PC-3 (cell line): ENCODE data around the gene SLC47A1. TPM values are rescaled to one million over a fixed set of nuclear protein-coding genes. Genes with fewer than 3 reads are reported as not detected.
"Not testable (repeated sequence)": the region's sequence is repeated elsewhere in the genome, so short reads cannot be mapped to it uniquely, and the experiment has no call there.

Source experiments
- ATAC-seq: fragments of 200-7000 bp; cut with Tn5 transposase; 2 replicates; pipeline ENCODE4 v1.9.1; 2020; ENCODE audit warnings: mild to moderate bottlenecking, moderate library complexity
- BruUV-seq: library from RNA; stranded (reverse); fragments of 400-500 nt; replicated peaks from 2 replicates; lab custom pipeline; 2021; lab: Mats Ljungman, UMichigan
- CTCF ChIA-PET: fragments of 300-600 bp; sonication (Branson Sonifier 250); formaldehyde crosslinking; loops from one replicate; lab custom pipeline; 2022; ENCODE audit warnings: antibody characterized with exemption; lab: Charles Lee
- POLR2A ChIA-PET: fragments of 300-600 bp; sonication (Branson Sonifier 250); formaldehyde crosslinking; loops from one replicate; lab custom pipeline; 2022; ENCODE audit warnings: antibody characterized with exemption; ENCODE audit not compliant: unreplicated experiment; lab: Charles Lee
- DNase-seq: peaks from one replicate; pipeline ENCODE4 v3.0.0-alpha.2; 2015
- H2AFZ ChIP-seq: fragments of 300-600 bp; sonication (generic); 2 replicates; pipeline ENCODE4 v1.6.0; 2016; ENCODE audit warnings: antibody characterized with exemption, low read length
- H3F3A ChIP-seq: fragments of 300-600 bp; sonication (generic); one replicate; pipeline ENCODE4 v1.6.0; 2017; ENCODE audit warnings: antibody characterized with exemption, low read length, control low read depth, mild to moderate bottlenecking; ENCODE audit not compliant: unreplicated experiment
- H3K27ac ChIP-seq: fragments of 300-600 bp; sonication (generic); 2 replicates; pipeline ENCODE4 v1.5.1; 2016; ENCODE audit warnings: mild to moderate bottlenecking, low read length
- H3K27me3 ChIP-seq: fragments of 300-600 bp; sonication (generic); 2 replicates; pipeline ENCODE4 v1.6.1; 2016; ENCODE audit warnings: low read length, mixed read lengths
- H3K36me3 ChIP-seq: fragments of 300-600 bp; sonication (generic); 2 replicates; pipeline ENCODE4 v1.6.1; 2016; ENCODE audit warnings: low read depth, mixed run types, low read length, mixed read lengths
- H3K4me1 ChIP-seq: fragments of 300-600 bp; sonication (generic); 2 replicates; pipeline ENCODE4 v1.5.1; 2016; ENCODE audit warnings: low read length; ENCODE audit not compliant: insufficient read depth
- H3K4me2 ChIP-seq: fragments of 300-600 bp; sonication (generic); 2 replicates; pipeline ENCODE4 v1.6.0; 2016; ENCODE audit warnings: low read length
- H3K4me3 ChIP-seq: fragments of 300-600 bp; sonication (generic); 2 replicates; pipeline ENCODE4 v1.5.1; 2016; ENCODE audit warnings: mild to moderate bottlenecking, low read length, mixed read lengths
- H3K79me2 ChIP-seq: fragments of 300-600 bp; sonication (generic); 2 replicates; pipeline ENCODE4 v1.6.1; 2017; ENCODE audit warnings: low read length, mixed read lengths
- H3K9ac ChIP-seq: fragments of 300-600 bp; sonication (generic); 2 replicates; pipeline ENCODE4 v1.6.0; 2016; ENCODE audit warnings: mild to moderate bottlenecking, low read length
- H3K9me2 ChIP-seq: fragments of 300-600 bp; sonication (generic); replicated peaks from 2 replicates; pipeline ENCODE4 v1.6.1; 2016; ENCODE audit warnings: mixed run types, low read length, mixed read lengths
- H3K9me3 ChIP-seq: fragments of 300-600 bp; sonication (generic); 2 replicates; pipeline ENCODE4 v1.6.1; 2016; ENCODE audit warnings: low read length, mixed read lengths
- H4K20me1 ChIP-seq: fragments of 300-600 bp; sonication (generic); 2 replicates; pipeline ENCODE4 v1.6.1; 2016; ENCODE audit warnings: low read length, mixed read lengths
- EZH2 ChIP-seq: fragments of 300-600 bp; sonication (generic); IDR thresholded peaks from one replicate; pipeline ENCODE4 v1.6.1; 2017; ENCODE audit warnings: antibody characterized with exemption, mild to moderate bottlenecking, low read length; ENCODE audit not compliant: unreplicated experiment
- EZH2phosphoT487 ChIP-seq: fragments of 300-600 bp; sonication (generic); IDR thresholded peaks from 2 replicates; pipeline ENCODE4 v1.6.1; 2018; ENCODE audit warnings: mild to moderate bottlenecking, antibody characterized with exemption, low read length, borderline replicate concordance
- intact Hi-C: fragments of 100-400 bp; cut with micrococcal nuclease; formaldehyde crosslinking; loops from 2 replicates; pipeline ENCODE4 v1.9.0; 2023
- total RNA-seq: library from RNA; depleted of rRNA; stranded (reverse); fragments of >200 nt; gene quantifications from 2 replicates; pipeline ENCODE4 v1.2.3, GENCODE V29; 2014
- TF ChIP-seq, protein P1 (sequence below): fragments of 300-600 bp; sonication (generic); conservative IDR thresholded peaks from 2 replicates; pipeline ENCODE4 v1.5.1; 2017; ENCODE audit warnings: antibody characterized with exemption, low read depth, mild to moderate bottlenecking, low read length

Gene SLC47A1
- total RNA-seq, 1 experiment from 2014 or later: 0.15 TPM

DNA sequence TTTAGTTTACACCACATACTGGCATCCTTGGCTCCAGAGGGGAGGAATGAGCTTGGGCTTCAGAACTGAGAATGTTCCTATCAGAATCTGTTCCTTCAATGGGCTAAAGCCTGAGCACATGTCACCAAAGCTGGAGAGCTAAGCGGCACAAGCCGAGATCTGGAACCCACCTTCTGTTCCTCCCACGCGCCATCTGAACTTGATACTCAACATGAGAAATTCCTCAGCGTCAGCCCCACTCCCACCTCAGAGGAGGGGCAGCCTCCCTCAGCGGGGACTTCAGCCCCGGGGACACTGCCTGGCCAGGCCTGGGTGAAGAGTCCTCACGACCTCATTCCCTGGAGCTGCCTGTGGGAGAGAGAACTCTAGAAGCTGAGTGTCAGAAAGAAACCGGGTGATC lies 22.8 kb upstream of the SLC47A1 start:
- POLR2A ChIA-PET: no interaction called here
- intact Hi-C loops: loop anchor here (5.0 to 10.0 kb wide), 2 partner anchors 164 to 241 kb away; no protein-coding TSS in a partner anchor

DNA sequence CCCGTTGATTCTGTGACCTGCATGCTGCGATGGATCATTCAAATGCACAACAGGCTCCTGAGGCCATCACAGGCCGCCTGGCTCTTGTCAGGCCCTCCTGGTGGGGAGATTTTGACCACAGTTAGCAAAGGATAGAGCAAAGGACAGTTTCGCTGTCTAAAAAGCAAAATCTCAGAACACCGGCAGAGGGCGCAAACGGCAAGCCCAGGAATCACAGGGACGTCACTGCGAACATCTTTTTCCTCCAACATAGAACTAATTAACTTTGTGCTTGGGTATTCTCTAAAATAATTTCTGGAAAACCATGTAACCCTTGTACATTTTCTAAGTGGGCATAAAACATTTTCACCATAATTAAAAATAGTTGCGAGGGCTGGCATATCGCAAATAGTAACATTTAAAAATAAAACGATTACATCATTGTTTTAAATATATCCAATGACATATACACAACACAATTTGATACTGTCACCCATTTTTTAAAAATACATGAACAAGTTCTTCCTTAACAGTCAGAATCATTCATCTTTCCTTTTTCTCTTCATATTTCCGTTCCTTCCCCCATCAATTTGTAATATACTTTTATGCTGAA lies 19.7 kb upstream of the SLC47A1 start:
- no peaks in the 10 kb centered on the region for H4K20me1 ChIP-seq
- peak; percentile 77 for ATAC-seq
- H3K9me3 ChIP-seq: no peaks in the 10 kb centered on the region
- no peak overlapping the region for H3K27ac ChIP-seq
- peak overlapping the region; percentile 15; the same call in 1 of the 2 replicates for H3K4me2 ChIP-seq
- H3K27me3 ChIP-seq: no peaks in the 10 kb centered on the region
- intact Hi-C loops: loop anchor here (1.0 to 10.0 kb wide), 4 partner anchors 135 to 252 kb away; partner anchors contain the start of gene ALDH3A2
- POLR2A ChIA-PET: no interaction called here
- H3K4me1 ChIP-seq: no peaks in the 10 kb centered on the region
- BruUV-seq: no TSS peak
- no peaks in the 10 kb centered on the region for H3K36me3 ChIP-seq
- H2AFZ ChIP-seq: peak overlapping the region; percentile 20; the same call in 1 of the 2 replicates
- H3K79me2 ChIP-seq: no peaks in the 10 kb centered on the region
- H3K4me3 ChIP-seq: no peak overlapping the region
- CTCF ChIA-PET: no interaction called here
- no peaks in the 10 kb centered on the region for H3K9me2 ChIP-seq
- TF ChIP-seq, protein P1, sequence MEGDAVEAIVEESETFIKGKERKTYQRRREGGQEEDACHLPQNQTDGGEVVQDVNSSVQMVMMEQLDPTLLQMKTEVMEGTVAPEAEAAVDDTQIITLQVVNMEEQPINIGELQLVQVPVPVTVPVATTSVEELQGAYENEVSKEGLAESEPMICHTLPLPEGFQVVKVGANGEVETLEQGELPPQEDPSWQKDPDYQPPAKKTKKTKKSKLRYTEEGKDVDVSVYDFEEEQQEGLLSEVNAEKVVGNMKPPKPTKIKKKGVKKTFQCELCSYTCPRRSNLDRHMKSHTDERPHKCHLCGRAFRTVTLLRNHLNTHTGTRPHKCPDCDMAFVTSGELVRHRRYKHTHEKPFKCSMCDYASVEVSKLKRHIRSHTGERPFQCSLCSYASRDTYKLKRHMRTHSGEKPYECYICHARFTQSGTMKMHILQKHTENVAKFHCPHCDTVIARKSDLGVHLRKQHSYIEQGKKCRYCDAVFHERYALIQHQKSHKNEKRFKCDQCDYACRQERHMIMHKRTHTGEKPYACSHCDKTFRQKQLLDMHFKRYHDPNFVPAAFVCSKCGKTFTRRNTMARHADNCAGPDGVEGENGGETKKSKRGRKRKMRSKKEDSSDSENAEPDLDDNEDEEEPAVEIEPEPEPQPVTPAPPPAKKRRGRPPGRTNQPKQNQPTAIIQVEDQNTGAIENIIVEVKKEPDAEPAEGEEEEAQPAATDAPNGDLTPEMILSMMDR: peak; percentile 97
- TF ChIP-seq EZH2: no peak
- no peak overlapping the region for H3K9ac ChIP-seq
- no peaks in the 10 kb centered on the region for H3F3A ChIP-seq
- peak; percentile 84 for DNase-seq

More for the DNA sequence above, 22.8 kb upstream of the SLC47A1 start:
- TF ChIP-seq EZH2phosphoT487 (no peak), EZH2 (no peak)
- TF ChIP-seq, protein P1: no peak
- no peak for DNase-seq
- no TSS peak for BruUV-seq
- CTCF ChIA-PET: no interaction called here
- H3K4me1 ChIP-seq: peaks cover 4% of the 10 kb centered on the region; the same call in 1 of the 2 replicates
- no peak for ATAC-seq
- no peaks in the 10 kb centered on the region for H3K36me3 ChIP-seq
- no peak overlapping the region for H2AFZ ChIP-seq
- H3K4me3 ChIP-seq: no peak overlapping the region
- H3K27ac ChIP-seq: no peak overlapping the region
- H3F3A ChIP-seq: no peaks in the 10 kb centered on the region
- no peaks in the 10 kb centered on the region for H3K9me2 ChIP-seq
- H4K20me1 ChIP-seq: no peaks in the 10 kb centered on the region
- H3K9ac ChIP-seq: no peak overlapping the region
- no peak overlapping the region for H3K4me2 ChIP-seq
- no peaks in the 10 kb centered on the region for H3K79me2 ChIP-seq
- H3K9me3 ChIP-seq: no peaks in the 10 kb centered on the region
- H3K27me3 ChIP-seq: no peaks in the 10 kb centered on the region

DNA sequence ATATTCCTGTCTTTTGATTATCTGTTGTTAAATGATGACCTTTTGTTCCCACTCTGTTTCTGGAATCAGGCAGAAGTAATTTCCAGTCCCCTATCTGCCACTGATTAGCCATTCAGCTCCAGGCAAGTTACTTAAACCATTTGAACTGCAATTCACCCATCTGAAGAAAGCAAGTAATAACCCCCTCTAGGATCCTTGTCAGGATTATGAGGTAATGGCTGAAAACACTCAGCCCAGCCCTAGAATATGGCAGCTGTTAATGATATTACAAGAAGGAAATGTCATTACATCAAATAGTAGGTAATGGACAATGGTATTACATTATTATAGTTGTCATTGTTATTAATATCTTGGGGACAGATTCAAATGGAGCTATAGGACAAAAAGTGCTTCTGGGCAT lies 16.0 kb upstream of the SLC47A1 start:
- no peaks in the 10 kb centered on the region for H3F3A ChIP-seq
- POLR2A ChIA-PET: no interaction called here
- H3K4me2 ChIP-seq: no peak overlapping the region
- no peak overlapping the region for H3K9ac ChIP-seq
- H2AFZ ChIP-seq: no peak overlapping the region
- H3K4me3 ChIP-seq: no peak overlapping the region
- CTCF ChIA-PET: no interaction called here
- no peaks in the 10 kb centered on the region for H3K36me3 ChIP-seq
- no peaks in the 10 kb centered on the region for H3K4me1 ChIP-seq
- H3K9me3 ChIP-seq: no peaks in the 10 kb centered on the region
- no TSS peak for BruUV-seq
- no peaks in the 10 kb centered on the region for H3K27me3 ChIP-seq
- TF ChIP-seq, protein P1: no peak
- no peak for TF ChIP-seq EZH2
- no peak for TF ChIP-seq EZH2phosphoT487
- no peak overlapping the region for H3K27ac ChIP-seq
- H4K20me1 ChIP-seq: no peaks in the 10 kb centered on the region
- H3K9me2 ChIP-seq: no peaks in the 10 kb centered on the region
- intact Hi-C loops: loop anchor here (10.0 kb wide), 1 partner anchor 157 kb away; no protein-coding TSS in a partner anchor
- DNase-seq: no peak
- no peaks in the 10 kb centered on the region for H3K79me2 ChIP-seq
- no peak for ATAC-seq

DNA sequence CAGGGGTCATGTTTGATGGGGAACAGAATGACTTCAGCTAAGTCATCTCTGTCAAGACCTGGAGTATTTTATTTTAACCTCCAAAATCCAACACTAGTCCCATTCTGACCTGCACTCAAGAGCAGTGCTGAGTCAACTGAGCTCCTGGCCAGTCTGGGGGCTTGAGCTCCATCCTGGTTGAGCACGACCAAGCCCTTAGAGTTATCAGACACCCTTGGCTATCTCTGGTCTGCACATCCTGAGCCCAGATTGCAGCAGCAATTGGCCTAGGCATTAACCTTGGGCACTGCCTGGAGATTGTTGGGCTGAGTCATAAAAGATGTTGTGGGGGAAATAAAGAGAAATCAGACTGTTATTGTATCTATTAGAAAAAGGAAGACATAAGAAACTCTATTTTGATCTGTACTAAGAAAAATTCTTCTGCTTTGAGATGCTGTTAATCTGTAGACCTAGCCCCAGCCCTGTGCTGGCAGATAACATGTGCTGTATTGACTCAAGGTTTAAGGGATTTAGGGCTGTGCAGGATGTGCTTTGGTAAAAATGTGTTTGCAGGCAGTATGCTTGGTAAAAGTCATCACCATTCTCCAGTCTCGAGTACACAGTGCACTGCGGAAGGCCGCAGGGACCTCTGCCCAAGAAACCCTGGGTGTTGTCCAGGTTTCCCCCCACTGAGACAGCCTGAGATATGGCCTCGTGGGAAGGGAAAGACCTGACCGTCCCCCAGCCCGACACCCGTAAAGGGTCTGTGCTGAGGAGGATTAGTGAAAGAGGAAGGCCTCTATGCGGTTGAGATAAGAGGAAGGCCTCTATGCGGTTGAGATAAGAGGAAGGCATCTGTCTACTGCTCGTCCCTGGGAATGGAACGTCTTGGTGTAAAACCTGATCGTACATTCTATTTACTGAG lies 14.0 kb upstream of the SLC47A1 start:
- H3K36me3 ChIP-seq, H3F3A ChIP-seq, ATAC-seq, H2AFZ ChIP-seq, H3K27ac ChIP-seq, H3K4me1 ChIP-seq, POLR2A ChIA-PET, BruUV-seq, CTCF ChIA-PET, H3K9ac ChIP-seq, H3K9me3 ChIP-seq, H3K4me3 ChIP-seq, H3K9me2 ChIP-seq, H4K20me1 ChIP-seq, H3K79me2 ChIP-seq, H3K27me3 ChIP-seq, H3K4me2 ChIP-seq, DNase-seq: not testable (repeated sequence)
- intact Hi-C loops: loop anchor here (10.0 kb wide), 1 partner anchor 155 kb away; no protein-coding TSS in a partner anchor
